Neutrophil (primary cell): ENCODE data around the gene ASB5.

ENCODE experiments used
- H3K27ac ChIP-seq: fragments of 200-600 bp; sonication (generic); 2 replicates; pipeline ENCODE4 v1.5.1; 2016; ENCODE audit warnings: mild to moderate bottlenecking, moderate library complexity
- H3K27me3 ChIP-seq: fragments of 200-600 bp; sonication (generic); 2 replicates; pipeline ENCODE4 v1.6.0; 2016; ENCODE audit warnings: mild to moderate bottlenecking
- H3K36me3 ChIP-seq: fragments of 200-600 bp; sonication (generic); 2 replicates; pipeline ENCODE4 v1.5.1; 2017
- H3K4me1 ChIP-seq, 2 experiments: fragments of 200-600 bp in 1 of 2; sonication (generic) in 1 of 2; 1 replicate in 1 of 2; 2 replicates in 1 of 2; pipeline versions ENCODE4 v1.5.1 to v1.6.1; 2013 to 2016; ENCODE audit warnings: low read depth in 1 of 2, low read length in 1 of 2, mild to moderate bottlenecking in 1 of 2, moderate library complexity in 1 of 2; ENCODE audit not compliant: control insufficient read depth in 1 of 2, insufficient read depth in 1 of 2
- H3K4me3 ChIP-seq, 2 experiments: fragments of 200-600 bp in 1 of 2; sonication (generic) in 1 of 2; 1 replicate in 1 of 2; 2 replicates in 1 of 2; pipeline ENCODE4 v1.5.1; 2013 to 2016; ENCODE audit warnings: low read depth in 1 of 2, low read length in 1 of 2, mild to moderate bottlenecking in 1 of 2, moderate library complexity in 1 of 2
- H3K9me3 ChIP-seq: fragments of 200-600 bp; sonication (generic); 2 replicates; pipeline ENCODE4 v1.5.1; 2016
- TF ChIP-seq, protein P1 (sequence below): fragments of 200-600 bp; sonication (generic); IDR thresholded peaks from 2 replicates; pipeline ENCODE4 v1.5.1; 2016; ENCODE audit warnings: antibody characterized with exemption

Gene ASB5, protein sequence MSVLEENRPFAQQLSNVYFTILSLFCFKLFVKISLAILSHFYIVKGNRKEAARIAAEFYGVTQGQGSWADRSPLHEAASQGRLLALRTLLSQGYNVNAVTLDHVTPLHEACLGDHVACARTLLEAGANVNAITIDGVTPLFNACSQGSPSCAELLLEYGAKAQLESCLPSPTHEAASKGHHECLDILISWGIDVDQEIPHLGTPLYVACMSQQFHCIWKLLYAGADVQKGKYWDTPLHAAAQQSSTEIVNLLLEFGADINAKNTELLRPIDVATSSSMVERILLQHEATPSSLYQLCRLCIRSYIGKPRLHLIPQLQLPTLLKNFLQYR

DNA sequence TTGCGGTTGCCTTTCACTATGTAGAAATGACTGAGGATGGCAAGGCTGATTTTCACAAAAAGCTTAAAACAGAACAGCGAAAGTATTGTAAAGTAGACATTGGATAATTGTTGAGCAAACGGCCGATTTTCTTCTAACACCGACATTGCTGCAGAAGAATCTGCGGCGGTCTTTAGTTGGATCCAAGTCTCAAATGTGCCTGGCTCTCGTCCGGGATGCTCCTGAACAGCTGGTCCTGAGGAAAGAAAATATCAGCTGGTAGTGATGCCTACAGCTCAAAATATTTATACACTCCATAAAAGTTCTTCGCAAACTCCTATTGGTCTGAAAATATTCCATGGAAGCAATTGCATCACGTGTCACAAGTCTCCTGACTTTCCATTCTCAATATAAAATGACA lies at the start of gene ASB5:
Gene ASB5, minus strand, starts transcription at position 260 of the 400 bp plus-strand sequence. Its CDS starts 114 bp downstream, at position 146.
- Histone ChIP-seq H3K4me1 (no peaks in the 10 kb centered on the region), H3K36me3 (no peaks in the 10 kb centered on the region), H3K27ac (no peak within 1 kb of the TSS), H3K4me3 (no peak within 1 kb of the TSS), H3K9me3 (no peaks in the 10 kb centered on the region), H3K27me3 (no peaks in the 10 kb centered on the region)
- TF ChIP-seq, protein P1, sequence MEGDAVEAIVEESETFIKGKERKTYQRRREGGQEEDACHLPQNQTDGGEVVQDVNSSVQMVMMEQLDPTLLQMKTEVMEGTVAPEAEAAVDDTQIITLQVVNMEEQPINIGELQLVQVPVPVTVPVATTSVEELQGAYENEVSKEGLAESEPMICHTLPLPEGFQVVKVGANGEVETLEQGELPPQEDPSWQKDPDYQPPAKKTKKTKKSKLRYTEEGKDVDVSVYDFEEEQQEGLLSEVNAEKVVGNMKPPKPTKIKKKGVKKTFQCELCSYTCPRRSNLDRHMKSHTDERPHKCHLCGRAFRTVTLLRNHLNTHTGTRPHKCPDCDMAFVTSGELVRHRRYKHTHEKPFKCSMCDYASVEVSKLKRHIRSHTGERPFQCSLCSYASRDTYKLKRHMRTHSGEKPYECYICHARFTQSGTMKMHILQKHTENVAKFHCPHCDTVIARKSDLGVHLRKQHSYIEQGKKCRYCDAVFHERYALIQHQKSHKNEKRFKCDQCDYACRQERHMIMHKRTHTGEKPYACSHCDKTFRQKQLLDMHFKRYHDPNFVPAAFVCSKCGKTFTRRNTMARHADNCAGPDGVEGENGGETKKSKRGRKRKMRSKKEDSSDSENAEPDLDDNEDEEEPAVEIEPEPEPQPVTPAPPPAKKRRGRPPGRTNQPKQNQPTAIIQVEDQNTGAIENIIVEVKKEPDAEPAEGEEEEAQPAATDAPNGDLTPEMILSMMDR = no peak

DNA sequence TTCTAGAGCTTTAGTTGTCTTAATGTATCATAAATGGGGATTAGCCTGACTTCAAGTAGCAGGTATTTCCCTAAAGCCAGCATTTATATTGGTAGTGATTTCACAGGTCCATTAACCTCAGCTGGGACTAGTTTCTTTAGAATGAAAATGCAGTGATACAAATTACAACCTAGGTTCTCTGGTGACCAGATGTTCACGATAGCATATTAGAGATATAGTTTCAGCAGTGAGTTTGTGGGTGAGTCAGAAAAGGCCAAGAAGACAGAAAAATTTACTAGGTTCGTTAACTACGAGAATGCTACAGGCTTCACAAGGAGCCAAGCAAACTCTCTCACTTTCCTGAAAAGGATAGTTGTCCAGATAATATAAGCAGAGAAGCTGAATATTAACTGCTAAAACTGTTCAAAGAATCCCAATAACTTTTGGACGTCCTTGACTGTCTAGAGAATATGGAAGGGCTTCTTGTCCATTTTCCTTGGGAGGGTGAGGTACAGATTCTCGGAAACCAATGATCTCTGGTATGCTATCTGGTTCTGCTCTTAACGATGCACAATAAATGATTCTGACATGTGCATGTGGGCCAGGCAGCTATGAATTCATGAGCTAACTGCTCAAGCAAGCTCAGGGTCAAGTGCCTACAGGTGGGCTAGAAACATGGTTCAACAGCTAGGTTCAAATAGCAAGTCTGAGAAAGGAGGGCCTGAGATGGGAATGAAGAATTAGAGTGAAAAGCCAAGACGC lies 44.7 kb upstream of the ASB5 start:
- Histone ChIP-seq H3K27me3 (peaks cover 21% of the 10 kb centered on the region), H3K9me3 (no peaks in the 10 kb centered on the region), H3K27ac (no peak overlapping the region), H3K4me3 (no peak overlapping the region), H3K36me3 (no peaks in the 10 kb centered on the region), H3K4me1 (peaks cover 2% of the 10 kb centered on the region in 2 experiments)
- TF ChIP-seq, protein P1 = no peak

DNA sequence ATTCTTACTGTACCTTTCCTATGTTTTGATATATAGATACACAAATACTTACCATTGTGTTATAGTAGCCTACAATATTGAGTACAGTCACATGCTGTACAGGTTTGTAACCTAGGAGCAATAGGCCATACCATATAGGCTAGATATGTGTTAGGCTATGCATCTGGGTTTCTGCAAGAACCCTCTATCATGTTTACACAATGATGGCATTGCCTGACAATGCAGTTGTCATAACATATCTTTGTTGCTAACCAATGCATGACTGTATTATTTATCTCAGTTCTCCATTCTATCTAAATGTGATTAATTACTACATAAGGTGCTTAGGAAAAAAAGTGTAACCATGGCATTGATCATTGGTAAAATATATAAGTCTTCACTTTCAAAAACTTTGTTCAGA lies 40.8 kb upstream of the ASB5 start:
- Histone ChIP-seq H3K36me3 (no peaks in the 10 kb centered on the region), H3K9me3 (no peaks in the 10 kb centered on the region), H3K4me1 (no peaks in the 10 kb centered on the region), H3K27me3 (peaks cover 21% of the 10 kb centered on the region), H3K27ac (no peak overlapping the region), H3K4me3 (no peak overlapping the region)
- TF ChIP-seq, protein P1 = no peak

DNA sequence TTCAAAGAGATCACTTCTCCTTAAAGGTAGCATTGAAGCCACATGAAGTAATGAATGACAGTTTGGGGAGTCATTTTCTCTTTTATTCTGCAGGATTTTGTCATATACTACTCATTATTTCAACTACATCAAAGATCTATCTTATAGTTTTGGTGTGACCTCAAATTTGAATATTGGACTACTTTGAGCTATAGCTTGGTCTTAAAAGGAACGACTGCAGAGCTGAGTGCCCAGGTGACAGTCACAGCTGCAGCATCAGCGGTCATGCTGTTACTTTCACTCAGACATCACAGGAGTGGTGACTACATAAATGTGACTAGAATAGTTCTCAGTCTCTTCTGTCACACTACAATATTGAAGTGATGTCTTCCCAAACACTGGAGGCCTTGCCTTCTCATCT lies 40.0 kb upstream of the ASB5 start:
- Histone ChIP-seq H3K27me3 (peaks cover 21% of the 10 kb centered on the region), H3K4me1 (no peaks in the 10 kb centered on the region), H3K27ac (no peak overlapping the region), H3K4me3 (no peak overlapping the region), H3K36me3 (no peaks in the 10 kb centered on the region), H3K9me3 (no peaks in the 10 kb centered on the region)
- TF ChIP-seq, protein P1 = no peak

DNA sequence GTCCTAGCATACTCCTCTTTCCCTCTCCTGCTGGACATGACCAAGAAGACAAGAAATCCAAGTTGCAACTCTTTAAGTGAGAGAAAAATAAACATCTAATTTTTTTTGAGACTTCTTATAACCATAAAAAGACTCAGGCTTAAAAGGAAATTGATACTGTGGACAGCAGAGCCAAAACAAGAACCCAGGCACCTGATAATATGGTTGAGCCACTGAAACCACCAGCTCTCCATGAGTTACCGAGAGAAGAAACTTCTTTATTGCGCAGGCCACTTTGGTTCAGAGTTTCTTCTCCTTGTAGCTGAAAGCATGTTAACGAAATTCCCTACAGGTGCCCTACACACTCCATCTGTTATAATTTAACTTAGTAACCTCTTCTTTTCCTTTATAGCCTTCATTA lies 39.4 kb upstream of the ASB5 start:
- no peaks in the 10 kb centered on the region for H3K9me3 ChIP-seq
- H3K4me1 ChIP-seq = no peaks in the 10 kb centered on the region
- TF ChIP-seq, protein P1 = no peak
- peaks cover 21% of the 10 kb centered on the region for H3K27me3 ChIP-seq
- H3K36me3 ChIP-seq = no peaks in the 10 kb centered on the region
- H3K4me3 ChIP-seq = no peak overlapping the region
- H3K27ac ChIP-seq = no peak overlapping the region
